Measurements from ENCODE around the gene DGKD.

DNA sequence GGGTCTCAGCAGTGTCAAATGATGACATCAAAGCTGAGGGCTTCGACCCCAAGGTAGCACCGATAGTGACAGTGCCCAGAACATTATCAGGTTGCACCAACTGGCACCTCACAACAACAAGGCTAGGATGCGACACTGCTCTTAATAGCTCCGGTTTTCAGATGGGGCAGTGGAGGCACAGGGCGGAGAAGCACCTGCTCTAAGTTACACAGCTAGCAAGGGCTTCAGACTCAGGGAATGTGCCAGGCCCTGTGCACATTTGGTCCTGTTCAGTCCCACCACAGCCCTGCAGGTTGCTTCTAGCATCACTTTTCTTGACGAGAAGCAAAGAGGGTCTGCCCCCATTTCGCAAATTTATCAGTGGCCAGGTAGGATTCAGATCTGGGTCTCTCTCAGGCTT is 74.1 kb downstream of the DGKD start:
- TF ChIP-seq, protein P1, sequence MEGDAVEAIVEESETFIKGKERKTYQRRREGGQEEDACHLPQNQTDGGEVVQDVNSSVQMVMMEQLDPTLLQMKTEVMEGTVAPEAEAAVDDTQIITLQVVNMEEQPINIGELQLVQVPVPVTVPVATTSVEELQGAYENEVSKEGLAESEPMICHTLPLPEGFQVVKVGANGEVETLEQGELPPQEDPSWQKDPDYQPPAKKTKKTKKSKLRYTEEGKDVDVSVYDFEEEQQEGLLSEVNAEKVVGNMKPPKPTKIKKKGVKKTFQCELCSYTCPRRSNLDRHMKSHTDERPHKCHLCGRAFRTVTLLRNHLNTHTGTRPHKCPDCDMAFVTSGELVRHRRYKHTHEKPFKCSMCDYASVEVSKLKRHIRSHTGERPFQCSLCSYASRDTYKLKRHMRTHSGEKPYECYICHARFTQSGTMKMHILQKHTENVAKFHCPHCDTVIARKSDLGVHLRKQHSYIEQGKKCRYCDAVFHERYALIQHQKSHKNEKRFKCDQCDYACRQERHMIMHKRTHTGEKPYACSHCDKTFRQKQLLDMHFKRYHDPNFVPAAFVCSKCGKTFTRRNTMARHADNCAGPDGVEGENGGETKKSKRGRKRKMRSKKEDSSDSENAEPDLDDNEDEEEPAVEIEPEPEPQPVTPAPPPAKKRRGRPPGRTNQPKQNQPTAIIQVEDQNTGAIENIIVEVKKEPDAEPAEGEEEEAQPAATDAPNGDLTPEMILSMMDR (IDR thresholded peaks at IDR 0.05; ENCODE audit: insufficient read depth, low read length), result no peak
- TF ChIP-seq, protein P2, sequence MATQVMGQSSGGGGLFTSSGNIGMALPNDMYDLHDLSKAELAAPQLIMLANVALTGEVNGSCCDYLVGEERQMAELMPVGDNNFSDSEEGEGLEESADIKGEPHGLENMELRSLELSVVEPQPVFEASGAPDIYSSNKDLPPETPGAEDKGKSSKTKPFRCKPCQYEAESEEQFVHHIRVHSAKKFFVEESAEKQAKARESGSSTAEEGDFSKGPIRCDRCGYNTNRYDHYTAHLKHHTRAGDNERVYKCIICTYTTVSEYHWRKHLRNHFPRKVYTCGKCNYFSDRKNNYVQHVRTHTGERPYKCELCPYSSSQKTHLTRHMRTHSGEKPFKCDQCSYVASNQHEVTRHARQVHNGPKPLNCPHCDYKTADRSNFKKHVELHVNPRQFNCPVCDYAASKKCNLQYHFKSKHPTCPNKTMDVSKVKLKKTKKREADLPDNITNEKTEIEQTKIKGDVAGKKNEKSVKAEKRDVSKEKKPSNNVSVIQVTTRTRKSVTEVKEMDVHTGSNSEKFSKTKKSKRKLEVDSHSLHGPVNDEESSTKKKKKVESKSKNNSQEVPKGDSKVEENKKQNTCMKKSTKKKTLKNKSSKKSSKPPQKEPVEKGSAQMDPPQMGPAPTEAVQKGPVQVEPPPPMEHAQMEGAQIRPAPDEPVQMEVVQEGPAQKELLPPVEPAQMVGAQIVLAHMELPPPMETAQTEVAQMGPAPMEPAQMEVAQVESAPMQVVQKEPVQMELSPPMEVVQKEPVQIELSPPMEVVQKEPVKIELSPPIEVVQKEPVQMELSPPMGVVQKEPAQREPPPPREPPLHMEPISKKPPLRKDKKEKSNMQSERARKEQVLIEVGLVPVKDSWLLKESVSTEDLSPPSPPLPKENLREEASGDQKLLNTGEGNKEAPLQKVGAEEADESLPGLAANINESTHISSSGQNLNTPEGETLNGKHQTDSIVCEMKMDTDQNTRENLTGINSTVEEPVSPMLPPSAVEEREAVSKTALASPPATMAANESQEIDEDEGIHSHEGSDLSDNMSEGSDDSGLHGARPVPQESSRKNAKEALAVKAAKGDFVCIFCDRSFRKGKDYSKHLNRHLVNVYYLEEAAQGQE (IDR thresholded peaks at IDR 0.05; ENCODE audit: insufficient replicate concordance, low read depth), result no peak
- no peak for TF ChIP-seq POLR2AphosphoS5 (IDR thresholded peaks at IDR 0.05; ENCODE audit: low read depth)
- TF ChIP-seq GABPA (IDR thresholded peaks at IDR 0.05; ENCODE audit: low read depth), result no peak
